Non-pigmented ciliary epithelial cell (primary cell): ENCODE results near the gene TGM4.
"Not testable (repeated sequence)": the region's sequence is repeated elsewhere in the genome, so short reads cannot be mapped to it uniquely, and the experiment has no call there.

Experiments
- DNase-seq: peaks from one replicate; pipeline ENCODE4 v3.0.0-alpha.2; 2010; ENCODE audit warnings: low read depth

TGM4 gene

GRCh38 chr3:44874308-44874707, at the start of gene TGM4:
Gene TGM4 (plus strand): TSS chr3:44874608. CDS start chr3:44874679, 71 bp downstream.
- DNase-seq: no peak

DNA sequence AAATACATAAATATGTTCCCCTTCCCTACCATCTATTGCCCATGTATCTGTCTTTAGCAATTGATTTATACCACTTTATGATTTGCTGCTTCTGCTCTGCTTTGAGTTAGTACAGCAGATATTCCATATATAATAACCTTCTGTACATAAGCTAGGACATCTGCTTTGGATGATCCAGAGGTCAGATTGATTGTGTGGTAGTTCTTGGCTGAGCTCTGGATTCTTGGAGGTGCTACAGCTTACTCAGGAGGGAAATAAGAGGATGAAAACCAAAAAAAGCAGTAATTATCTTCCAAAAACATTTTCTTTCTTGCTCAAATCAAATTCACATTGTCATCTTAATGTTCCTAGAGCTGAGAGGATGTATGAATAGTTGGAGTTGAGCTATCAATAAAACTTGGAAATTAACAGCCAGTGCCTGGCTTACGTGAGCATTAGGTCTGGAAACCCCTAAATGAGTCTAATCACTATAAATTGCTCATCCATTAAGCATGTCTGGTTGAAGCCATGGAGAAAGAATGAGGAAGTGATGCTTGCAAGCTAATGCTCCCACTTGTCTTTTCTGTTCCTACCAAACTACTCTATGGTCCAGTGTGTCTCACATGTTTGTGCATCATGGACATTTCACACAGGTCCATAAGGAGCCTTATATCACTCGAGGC, 49.0 kb upstream of the TGM4 start:
- peak; percentile 59 for DNase-seq

- DNase-seq: no peak
Observed at GRCh38 chr3:44827196-44827595, 47.2 kb upstream of the TGM4 start.

- no peak for DNase-seq
Observed at GRCh38 chr3:44831232-44831631, 43.2 kb upstream of the TGM4 start.

- no peak for DNase-seq
Observed at GRCh38 chr3:44832032-44832431, 42.4 kb upstream of the TGM4 start.

DNA sequence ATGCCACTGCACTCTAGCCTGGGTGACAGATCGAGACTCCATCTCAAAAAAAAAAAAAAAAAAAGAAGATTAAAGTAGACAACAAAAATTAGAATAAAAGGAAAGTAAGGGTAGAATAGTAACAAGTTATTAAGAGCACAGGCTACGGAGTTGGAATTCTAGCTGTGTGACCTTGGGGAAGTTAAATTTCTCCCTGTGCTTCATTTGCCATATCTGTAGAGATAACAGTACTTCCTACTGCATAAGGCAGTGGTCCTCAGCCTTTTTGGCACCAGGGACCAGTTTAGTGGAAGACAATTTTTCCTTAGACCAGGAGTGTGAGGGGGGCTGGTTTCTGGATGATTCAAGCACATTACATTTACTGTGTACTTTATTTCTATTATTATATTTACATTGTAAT, 41.4 kb upstream of the TGM4 start:
- no peak for DNase-seq

- DNase-seq: no peak
Observed at GRCh38 chr3:44833394-44833793, 41.0 kb upstream of the TGM4 start.

- no peak for DNase-seq
Observed at GRCh38 chr3:44835684-44836083, 38.7 kb upstream of the TGM4 start.

- no peak for DNase-seq
Observed at GRCh38 chr3:44842376-44842775, 32.0 kb upstream of the TGM4 start.

DNA sequence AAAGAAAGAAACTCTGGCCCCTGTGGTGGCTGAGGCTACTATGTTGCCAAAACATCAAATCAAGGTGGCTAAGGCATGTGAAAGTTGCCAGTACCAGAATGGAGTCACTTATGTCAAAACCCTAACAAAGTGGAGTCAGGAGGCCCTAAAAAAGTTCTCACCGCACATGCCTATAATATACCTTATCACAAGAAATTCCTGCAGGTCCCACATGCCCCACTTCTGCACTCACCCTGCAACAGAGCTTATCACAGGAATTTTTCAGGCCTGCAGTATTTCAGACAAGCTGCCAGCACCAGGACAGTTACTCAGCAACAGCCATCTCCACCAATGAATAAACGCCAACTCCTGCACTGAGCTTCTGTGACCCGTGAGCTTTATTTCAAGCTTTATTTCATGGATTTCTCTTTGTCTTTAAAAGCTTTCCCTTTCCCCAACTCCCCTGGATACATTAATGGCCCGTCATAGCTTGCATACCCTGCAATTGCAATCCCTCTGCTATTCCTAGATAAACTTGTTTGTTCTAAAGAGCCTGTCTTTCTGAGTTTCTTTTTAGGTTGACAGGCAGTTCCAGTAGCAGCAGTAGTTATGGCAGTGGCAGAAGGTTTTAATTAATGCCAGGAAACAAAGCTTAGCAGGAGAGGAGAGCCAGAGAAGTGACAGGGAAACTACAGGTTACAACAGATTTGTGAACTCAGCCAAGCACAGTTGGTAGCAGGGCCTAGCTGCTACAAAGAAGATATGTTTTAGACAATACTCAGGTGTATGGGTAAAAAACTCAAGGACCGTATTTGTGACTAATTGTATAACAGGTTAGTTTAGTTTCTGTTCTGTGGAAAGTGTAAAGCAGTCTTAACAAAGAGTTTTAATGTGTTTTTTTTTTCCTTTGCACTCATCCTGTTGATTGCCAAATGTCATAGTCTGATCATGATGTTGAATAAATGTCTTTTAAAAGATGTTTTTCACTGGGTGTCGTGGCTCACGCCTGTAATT, 28.6 kb upstream of the TGM4 start:
- DNase-seq: peak; percentile 60

DNA sequence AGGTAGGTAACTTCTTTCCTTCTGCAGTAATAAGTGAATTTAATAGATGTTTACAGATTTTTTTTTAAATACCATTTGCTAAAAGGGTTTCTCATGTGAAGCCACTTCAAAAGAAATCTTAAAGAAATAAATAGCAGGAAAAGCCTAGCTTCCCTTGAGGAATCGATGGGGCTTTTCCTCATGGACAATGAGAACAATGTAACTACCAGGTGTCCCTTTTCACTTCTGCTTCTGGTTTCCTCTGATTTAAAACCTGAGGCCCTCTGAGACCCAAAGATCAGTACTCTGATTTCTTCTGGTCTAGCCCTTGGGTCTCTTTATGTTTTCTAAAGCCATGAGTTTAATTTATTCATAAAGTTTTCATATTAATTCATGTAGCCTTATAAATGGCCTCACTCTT, 25.8 kb upstream of the TGM4 start:
- DNase-seq: no peak

DNA sequence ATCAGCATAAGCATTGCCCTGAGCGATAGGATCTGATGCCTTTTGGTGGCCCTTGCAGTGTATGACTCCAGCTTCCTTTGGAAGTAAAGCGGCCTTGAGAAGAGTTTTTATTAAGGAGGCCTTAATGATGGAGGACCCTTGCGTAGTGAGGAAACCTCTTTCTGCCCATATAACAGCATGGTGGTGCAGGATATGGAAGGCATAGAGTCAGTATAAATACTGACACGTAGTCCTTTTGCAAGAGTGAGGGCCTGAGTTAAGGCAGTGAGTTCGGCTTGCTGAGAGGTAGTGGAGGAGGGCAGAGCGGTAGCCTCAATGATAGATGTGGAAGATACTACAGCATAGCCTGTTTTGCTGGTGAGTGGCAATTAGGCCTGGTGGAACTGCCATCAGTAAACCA, 17.7 kb upstream of the TGM4 start:
- not testable (repeated sequence) for DNase-seq

GRCh38 chr3:44860117-44860516, 14.3 kb upstream of the TGM4 start:
- DNase-seq: no peak

- peak; percentile 56 for DNase-seq
Observed at GRCh38 chr3:44861412-44862225, 12.8 kb upstream of the TGM4 start, which contains the start of gene TMEM42. Gene TMEM42 (plus strand): TSS chr3:44861912. CDS start chr3:44861925, 13 bp downstream.

GRCh38 chr3:44862226-44862637, 12.2 kb upstream of the TGM4 start:
- DNase-seq: no peak

GRCh38 chr3:44865272-44866035, 9.0 kb upstream of the TGM4 start:
- DNase-seq: no peak

GRCh38 chr3:44867421-44868111, 6.8 kb upstream of the TGM4 start:
- DNase-seq: no peak

- DNase-seq: no peak
Observed at GRCh38 chr3:44870375-44871061, 3.9 kb upstream of the TGM4 start.

- no peak for DNase-seq
Observed at GRCh38 chr3:44875596-44875995, 1.2 kb downstream of the TGM4 start.

GRCh38 chr3:44877333-44877732, 2.9 kb downstream of the TGM4 start:
- no peak for DNase-seq
